ENCODE measurements around the gene DNAJC25. TPM values are rescaled to one million over a fixed set of nuclear protein-coding genes. Genes with fewer than 3 reads are reported as not detected.

Gene DNAJC25
- polyA plus RNA-seq, 1 donor from 2014 or later: 20.0 TPM

DNA sequence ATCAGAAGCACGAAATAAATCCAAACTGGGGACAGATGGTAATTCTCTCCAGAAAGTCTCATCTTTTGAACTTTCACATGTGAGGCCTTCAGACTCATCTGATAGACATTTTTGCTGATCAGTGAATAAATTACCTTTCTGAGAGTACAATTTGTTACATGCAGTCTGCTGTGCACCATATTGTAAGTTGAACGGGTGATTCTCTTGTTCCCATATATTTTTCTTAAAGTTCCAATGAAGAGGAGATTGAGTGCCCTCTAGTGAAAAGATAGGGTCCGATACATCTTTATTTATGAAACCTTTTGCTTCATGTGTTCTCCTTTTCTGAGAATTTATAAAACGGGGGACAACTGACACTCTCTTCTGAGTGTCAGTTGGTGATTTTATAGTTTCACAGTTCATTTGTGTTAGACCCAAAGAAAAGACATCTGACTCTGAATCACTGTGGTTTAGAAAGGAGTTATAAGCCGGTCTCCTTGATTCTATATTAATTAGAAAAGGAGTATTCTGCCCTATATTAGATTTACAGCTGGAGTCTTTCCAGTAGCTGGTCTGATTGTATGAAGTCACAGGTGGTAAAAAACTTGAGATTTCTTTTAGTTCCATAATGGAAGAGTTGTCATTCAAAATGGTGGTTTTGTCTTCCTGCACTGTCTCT, 60.7 kb downstream of the DNAJC25 start:
- peak; percentile 58 for TF ChIP-seq RAD21 (conservative IDR thresholded peaks at IDR 0.05)
- peak; percentile 47 for TF ChIP-seq SMC3 (conservative IDR thresholded peaks at IDR 0.05; ENCODE audit: poor library complexity)
- TF ChIP-seq, protein P1, sequence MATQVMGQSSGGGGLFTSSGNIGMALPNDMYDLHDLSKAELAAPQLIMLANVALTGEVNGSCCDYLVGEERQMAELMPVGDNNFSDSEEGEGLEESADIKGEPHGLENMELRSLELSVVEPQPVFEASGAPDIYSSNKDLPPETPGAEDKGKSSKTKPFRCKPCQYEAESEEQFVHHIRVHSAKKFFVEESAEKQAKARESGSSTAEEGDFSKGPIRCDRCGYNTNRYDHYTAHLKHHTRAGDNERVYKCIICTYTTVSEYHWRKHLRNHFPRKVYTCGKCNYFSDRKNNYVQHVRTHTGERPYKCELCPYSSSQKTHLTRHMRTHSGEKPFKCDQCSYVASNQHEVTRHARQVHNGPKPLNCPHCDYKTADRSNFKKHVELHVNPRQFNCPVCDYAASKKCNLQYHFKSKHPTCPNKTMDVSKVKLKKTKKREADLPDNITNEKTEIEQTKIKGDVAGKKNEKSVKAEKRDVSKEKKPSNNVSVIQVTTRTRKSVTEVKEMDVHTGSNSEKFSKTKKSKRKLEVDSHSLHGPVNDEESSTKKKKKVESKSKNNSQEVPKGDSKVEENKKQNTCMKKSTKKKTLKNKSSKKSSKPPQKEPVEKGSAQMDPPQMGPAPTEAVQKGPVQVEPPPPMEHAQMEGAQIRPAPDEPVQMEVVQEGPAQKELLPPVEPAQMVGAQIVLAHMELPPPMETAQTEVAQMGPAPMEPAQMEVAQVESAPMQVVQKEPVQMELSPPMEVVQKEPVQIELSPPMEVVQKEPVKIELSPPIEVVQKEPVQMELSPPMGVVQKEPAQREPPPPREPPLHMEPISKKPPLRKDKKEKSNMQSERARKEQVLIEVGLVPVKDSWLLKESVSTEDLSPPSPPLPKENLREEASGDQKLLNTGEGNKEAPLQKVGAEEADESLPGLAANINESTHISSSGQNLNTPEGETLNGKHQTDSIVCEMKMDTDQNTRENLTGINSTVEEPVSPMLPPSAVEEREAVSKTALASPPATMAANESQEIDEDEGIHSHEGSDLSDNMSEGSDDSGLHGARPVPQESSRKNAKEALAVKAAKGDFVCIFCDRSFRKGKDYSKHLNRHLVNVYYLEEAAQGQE (IDR thresholded peaks at IDR 0.05; ENCODE audit: borderline replicate concordance): no peak
- no peak for TF ChIP-seq MXI1 (conservative IDR thresholded peaks at IDR 0.05; ENCODE audit: poor library complexity, severe bottlenecking)
- TF ChIP-seq, protein P2, sequence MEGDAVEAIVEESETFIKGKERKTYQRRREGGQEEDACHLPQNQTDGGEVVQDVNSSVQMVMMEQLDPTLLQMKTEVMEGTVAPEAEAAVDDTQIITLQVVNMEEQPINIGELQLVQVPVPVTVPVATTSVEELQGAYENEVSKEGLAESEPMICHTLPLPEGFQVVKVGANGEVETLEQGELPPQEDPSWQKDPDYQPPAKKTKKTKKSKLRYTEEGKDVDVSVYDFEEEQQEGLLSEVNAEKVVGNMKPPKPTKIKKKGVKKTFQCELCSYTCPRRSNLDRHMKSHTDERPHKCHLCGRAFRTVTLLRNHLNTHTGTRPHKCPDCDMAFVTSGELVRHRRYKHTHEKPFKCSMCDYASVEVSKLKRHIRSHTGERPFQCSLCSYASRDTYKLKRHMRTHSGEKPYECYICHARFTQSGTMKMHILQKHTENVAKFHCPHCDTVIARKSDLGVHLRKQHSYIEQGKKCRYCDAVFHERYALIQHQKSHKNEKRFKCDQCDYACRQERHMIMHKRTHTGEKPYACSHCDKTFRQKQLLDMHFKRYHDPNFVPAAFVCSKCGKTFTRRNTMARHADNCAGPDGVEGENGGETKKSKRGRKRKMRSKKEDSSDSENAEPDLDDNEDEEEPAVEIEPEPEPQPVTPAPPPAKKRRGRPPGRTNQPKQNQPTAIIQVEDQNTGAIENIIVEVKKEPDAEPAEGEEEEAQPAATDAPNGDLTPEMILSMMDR (IDR thresholded peaks at IDR 0.05; ENCODE audit: poor library complexity, severe bottlenecking): peak; percentile 59
- no peak overlapping the region for H3K27ac ChIP-seq (ENCODE audit: low read length)
- no peaks in the 10 kb centered on the region for H3K27me3 ChIP-seq (ENCODE audit: insufficient read depth, low read depth, low read length)
- no peaks in the 10 kb centered on the region for H3F3A ChIP-seq (ENCODE audit: insufficient read depth, low read length, poor library complexity, severe bottlenecking)
- H3K79me2 ChIP-seq (replicated peaks; ENCODE audit: insufficient read depth, low read length): no peaks in the 10 kb centered on the region
- H4K20me1 ChIP-seq (ENCODE audit: insufficient read depth): no peaks in the 10 kb centered on the region
- no peaks in the 10 kb centered on the region for H3K9me3 ChIP-seq (ENCODE audit: low read length)
- H3K9ac ChIP-seq (ENCODE audit: low read length): no peak overlapping the region
- no peak overlapping the region for H2AFZ ChIP-seq (ENCODE audit: low read depth, low read length)
- no peaks in the 10 kb centered on the region for H3K9me2 ChIP-seq (ENCODE audit: insufficient read depth, low read length)
- H3K4me2 ChIP-seq (ENCODE audit: low read length): no peak overlapping the region
- no peaks in the 10 kb centered on the region for H3K36me3 ChIP-seq (ENCODE audit: insufficient read depth, low read length)
- H3K4me3 ChIP-seq (ENCODE audit: low read length): no peak overlapping the region

DNA sequence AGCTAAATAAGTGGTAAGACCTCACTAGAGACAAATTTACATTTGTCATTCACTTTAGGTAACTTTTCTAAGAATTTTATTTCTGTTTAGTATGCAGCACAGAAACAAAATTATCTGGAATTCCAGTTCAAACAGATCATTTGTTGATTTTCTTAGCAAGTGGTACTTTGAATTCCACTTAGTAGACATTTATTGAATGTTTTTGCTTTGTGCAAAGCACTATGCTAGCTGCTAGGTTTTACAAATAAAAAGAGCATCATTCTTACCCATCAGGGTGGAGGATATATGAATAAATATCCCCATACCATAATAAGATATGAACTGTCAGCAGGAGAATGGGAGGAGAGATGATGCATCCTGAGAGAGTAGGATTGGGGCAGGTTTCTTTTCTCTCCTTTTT, 65.7 kb downstream of the DNAJC25 start:
- Histone ChIP-seq H3K27me3 (ENCODE audit: insufficient read depth, low read depth, low read length) (no peaks in the 10 kb centered on the region), H3K36me3 (ENCODE audit: insufficient read depth, low read length) (no peaks in the 10 kb centered on the region), H3K9ac (ENCODE audit: low read length) (no peak overlapping the region), H3K9me2 (ENCODE audit: insufficient read depth, low read length) (no peaks in the 10 kb centered on the region), H3K4me3 (ENCODE audit: low read length) (no peak overlapping the region), H3K9me3 (ENCODE audit: low read length) (no peaks in the 10 kb centered on the region), H3K4me2 (ENCODE audit: low read length) (no peak overlapping the region), H3K27ac (ENCODE audit: low read length) (no peak overlapping the region), H3K79me2 (replicated peaks; ENCODE audit: insufficient read depth, low read length) (no peaks in the 10 kb centered on the region), H3F3A (ENCODE audit: insufficient read depth, low read length, poor library complexity, severe bottlenecking) (no peaks in the 10 kb centered on the region), H4K20me1 (ENCODE audit: insufficient read depth) (no peaks in the 10 kb centered on the region), H2AFZ (ENCODE audit: low read depth, low read length) (no peak overlapping the region)
- TF ChIP-seq EP300 (conservative IDR thresholded peaks at IDR 0.05; ENCODE audit: poor library complexity, severe bottlenecking) (no peak), POLR2AphosphoS5 (IDR thresholded peaks at IDR 0.05) (no peak), RAD21 (conservative IDR thresholded peaks at IDR 0.05) (no peak), EZH2 (IDR thresholded peaks at IDR 0.05; ENCODE audit: borderline replicate concordance, insufficient read depth, low read length, poor library complexity, severe bottlenecking) (no peak)
- TF ChIP-seq, protein P2 (IDR thresholded peaks at IDR 0.05; ENCODE audit: poor library complexity, severe bottlenecking): no peak
